ENCODE measurements around the gene QRICH1. TPM values are rescaled to one million over a fixed set of nuclear protein-coding genes. Genes with fewer than 3 reads are reported as not detected.
A peak's percentile ranks its signal among the peaks of the same experiment; 100 is the strongest.

Gene QRICH1
- 42.9 and 51.8 TPM in 2 replicates for total RNA-seq (2014; rRNA removed; shearing (Covaris generic))

GRCh38 chr3:49093853-49094767 lies at the start of gene QRICH1:
Gene QRICH1 (minus strand): TSS chr3:49094071. CDS start chr3:49077017, 17,054 bp downstream.
- peak; percentile 95 for DNase-seq (ENCODE audit: low read depth)

- DNase-seq (ENCODE audit: low read depth) = no peak
These were observed 46.2 kb upstream of the QRICH1 start for GRCh38 chr3:49140080-49140479.

GRCh38 chr3:49135499-49135898 lies 41.6 kb upstream of the QRICH1 start:
- no peak for DNase-seq (ENCODE audit: low read depth)

- no peak for DNase-seq (ENCODE audit: low read depth)
These were observed 40.8 kb upstream of the QRICH1 start for GRCh38 chr3:49134471-49135265.

- DNase-seq (ENCODE audit: low read depth) = peak; percentile 82
These were observed 39.5 kb upstream of the QRICH1 start for GRCh38 chr3:49133226-49133951.

GRCh38 chr3:49132437-49133225 lies 38.8 kb upstream of the QRICH1 start, which contains the start of gene LAMB2:
Gene LAMB2 (minus strand): TSS chr3:49133050. CDS start chr3:49132867, 183 bp downstream.
- peak; percentile 70 for DNase-seq (ENCODE audit: low read depth)

GRCh38 chr3:49132073-49132436 lies 38.2 kb upstream of the QRICH1 start:
- no peak for DNase-seq (ENCODE audit: low read depth)

GRCh38 chr3:49131576-49131975 lies 37.7 kb upstream of the QRICH1 start:
- DNase-seq (ENCODE audit: low read depth) = no peak

- no peak for DNase-seq (ENCODE audit: low read depth)
These were observed 37.2 kb upstream of the QRICH1 start for GRCh38 chr3:49131040-49131439.

- no peak for DNase-seq (ENCODE audit: low read depth)
These were observed 31.3 kb upstream of the QRICH1 start for GRCh38 chr3:49124991-49125670.

- no peak for DNase-seq (ENCODE audit: low read depth)
These were observed 30.3 kb upstream of the QRICH1 start for GRCh38 chr3:49124203-49124602.

GRCh38 chr3:49123687-49124086 lies 29.8 kb upstream of the QRICH1 start:
- DNase-seq (ENCODE audit: low read depth) = no peak

GRCh38 chr3:49122886-49123545 lies 29.1 kb upstream of the QRICH1 start:
- no peak for DNase-seq (ENCODE audit: low read depth)

- no peak for DNase-seq (ENCODE audit: low read depth)
These were observed 28.6 kb upstream of the QRICH1 start for GRCh38 chr3:49122451-49122850.

GRCh38 chr3:49122022-49122421 lies 28.2 kb upstream of the QRICH1 start:
- no peak for DNase-seq (ENCODE audit: low read depth)

- DNase-seq (ENCODE audit: low read depth) = no peak
These were observed 27.4 kb upstream of the QRICH1 start for GRCh38 chr3:49121132-49121736.

GRCh38 chr3:49120438-49121131 lies 26.7 kb upstream of the QRICH1 start, which contains the start of gene USP19:
Gene USP19 (minus strand): TSS chr3:49120823. CDS start chr3:49119145, 1,678 bp downstream.
- peak; percentile 93 for DNase-seq (ENCODE audit: low read depth)

- no peak for DNase-seq (ENCODE audit: low read depth)
These were observed 26.2 kb upstream of the QRICH1 start for GRCh38 chr3:49120096-49120437.

GRCh38 chr3:49119439-49119838 lies 25.6 kb upstream of the QRICH1 start:
- DNase-seq (ENCODE audit: low read depth) = no peak

Data from Daoy (cell line).